HFF-Myc (cell line): ENCODE data around the gene PPP1R2.

Experiments used
- DNase-seq: peaks from one replicate; pipeline ENCODE4 v3.0.0-alpha.2; 2011; ENCODE audit warnings: low read depth; ENCODE audit errors: extremely low read depth
- H3K4me3 ChIP-seq: replicated peaks from 2 replicates; pipeline ENCODE4 v1.5.1; 2011; ENCODE audit warnings: low read depth, mild to moderate bottlenecking, control low read depth, low read length
- CTCF ChIP-seq: IDR thresholded peaks from 2 replicates; pipeline ENCODE4 v1.5.1; 2012; ENCODE audit warnings: mild to moderate bottlenecking, low read depth, low read length, control low read depth; ENCODE audit errors: missing control alignments

PPP1R2 gene

GRCh38 chr3:195566797-195567196 lies 23.7 kb upstream of the PPP1R2 start:
- H3K4me3 ChIP-seq, result no peak overlapping the region
- DNase-seq, result no peak
- TF ChIP-seq CTCF, result no peak

- TF ChIP-seq CTCF, result no peak
- no peak overlapping the region for H3K4me3 ChIP-seq
- DNase-seq, result no peak
These were observed 22.6 kb upstream of the PPP1R2 start for GRCh38 chr3:195565716-195566115.

- no peak for DNase-seq
- no peak overlapping the region for H3K4me3 ChIP-seq
- TF ChIP-seq CTCF, result no peak
These were observed 20.2 kb upstream of the PPP1R2 start for GRCh38 chr3:195563317-195563716.

- no peak for DNase-seq
- H3K4me3 ChIP-seq, result no peak overlapping the region
- no peak for TF ChIP-seq CTCF
These were observed 16.7 kb upstream of the PPP1R2 start for GRCh38 chr3:195559723-195560409.

- H3K4me3 ChIP-seq, result no peak overlapping the region
- peak; percentile 62 for TF ChIP-seq CTCF
- peak; percentile 52 for DNase-seq
These were observed 15.5 kb upstream of the PPP1R2 start for GRCh38 chr3:195558602-195559001.

- no peak overlapping the region for H3K4me3 ChIP-seq
- DNase-seq, result no peak
- no peak for TF ChIP-seq CTCF
These were observed 14.2 kb upstream of the PPP1R2 start for GRCh38 chr3:195557322-195557721.

- peak; percentile 39 for TF ChIP-seq CTCF
- no peak overlapping the region for H3K4me3 ChIP-seq
- no peak for DNase-seq
These were observed 13.3 kb upstream of the PPP1R2 start for GRCh38 chr3:195556390-195556789.
